Ammon's horn (tissue), 1 donor: ENCODE data around the gene UGT2B7.
"Not testable (repeated sequence)": the region's sequence is repeated elsewhere in the genome, so short reads cannot be mapped to it uniquely, and the experiment has no call there.

Experiments
- DNase-seq: peaks from one replicate; pipeline ENCODE4 v3.0.0-alpha.2; 2016; ENCODE audit warnings: low spot score

UGT2B7 gene

GRCh38 chr4:69088473-69088872 is 7.8 kb upstream of the UGT2B7 start:
- no peak for DNase-seq

DNA sequence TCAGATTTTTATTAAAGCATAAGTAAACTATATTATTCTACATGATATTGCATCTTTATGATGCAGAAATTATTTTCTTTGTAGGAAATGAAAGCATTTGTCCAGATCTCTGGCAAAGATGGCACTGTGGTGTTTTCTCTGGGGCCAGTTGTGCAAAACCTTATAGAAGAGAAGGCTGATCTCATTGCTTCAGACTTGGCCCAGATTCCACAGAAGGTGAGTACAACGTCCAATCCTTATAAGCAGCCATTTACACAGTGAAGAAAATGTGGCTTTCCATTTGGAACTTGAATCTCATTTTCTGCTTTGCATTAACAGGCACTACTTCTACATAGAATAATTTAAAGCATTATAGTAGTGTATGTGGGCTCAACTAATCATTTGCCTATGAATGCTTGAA is 6.9 kb upstream of the UGT2B7 start:
- no peak for DNase-seq

DNA sequence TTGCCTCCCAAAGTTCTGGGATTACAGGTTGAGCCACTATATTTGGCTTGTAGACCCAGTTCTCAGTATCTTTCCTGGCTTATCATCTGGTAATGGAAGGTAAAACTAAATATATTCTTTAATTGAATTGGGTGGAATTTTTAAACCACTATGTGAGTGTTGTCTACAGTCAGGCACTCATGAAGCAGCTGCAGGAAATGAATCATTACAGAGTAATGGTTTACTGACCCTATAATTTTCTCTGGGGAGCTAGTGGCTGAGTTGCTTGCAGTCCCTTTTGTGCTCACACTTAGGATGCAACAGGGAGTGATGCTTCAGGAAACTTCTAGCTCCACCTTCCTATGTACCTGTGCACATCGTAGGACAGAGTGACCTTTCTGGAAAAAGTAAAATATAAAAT is 4.1 kb upstream of the UGT2B7 start:
- no peak for DNase-seq

GRCh38 chr4:69092980-69093568 is 3.2 kb upstream of the UGT2B7 start:
- DNase-seq = no peak

DNA sequence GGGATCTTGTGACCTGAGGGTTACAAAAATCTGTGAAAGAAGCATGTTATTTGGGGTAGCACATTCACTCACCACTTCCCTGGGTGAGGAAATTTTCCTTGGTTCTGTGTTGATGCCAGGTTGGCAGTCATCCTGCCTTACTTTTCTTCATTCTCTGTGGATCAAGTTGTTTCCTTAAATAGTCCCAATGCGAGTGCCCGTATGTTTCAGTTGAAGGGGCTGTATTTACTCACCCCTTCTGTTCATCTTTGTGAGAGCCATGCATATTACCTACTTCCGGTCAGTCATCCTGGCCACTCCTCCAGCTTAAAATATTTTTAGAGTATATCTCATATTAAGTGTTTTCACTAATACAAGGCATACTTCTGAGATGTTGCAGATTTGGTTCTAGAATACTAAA is 2.6 kb upstream of the UGT2B7 start:
- DNase-seq = no peak

DNA sequence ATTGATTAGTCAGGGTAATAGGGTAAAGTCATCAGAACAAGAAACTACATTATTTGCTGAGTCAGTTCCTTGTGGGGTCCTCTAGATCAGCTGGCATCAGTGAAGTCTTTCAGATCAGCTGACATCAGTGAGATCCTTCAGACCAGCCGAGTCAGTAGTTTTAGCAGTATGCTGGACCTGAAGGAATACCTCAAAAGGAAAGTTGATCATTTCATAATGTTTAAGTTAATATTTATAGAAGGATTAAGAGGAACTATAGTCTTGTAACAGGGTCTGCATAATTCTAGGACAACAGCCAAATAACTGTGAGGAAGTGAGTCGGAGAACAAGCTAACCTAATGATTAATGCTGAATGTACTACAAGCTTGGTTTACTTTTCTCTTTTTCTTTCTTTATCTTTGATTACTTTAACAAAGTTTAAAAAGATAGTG is 958 bp upstream of the UGT2B7 start:
- no peak for DNase-seq

DNA sequence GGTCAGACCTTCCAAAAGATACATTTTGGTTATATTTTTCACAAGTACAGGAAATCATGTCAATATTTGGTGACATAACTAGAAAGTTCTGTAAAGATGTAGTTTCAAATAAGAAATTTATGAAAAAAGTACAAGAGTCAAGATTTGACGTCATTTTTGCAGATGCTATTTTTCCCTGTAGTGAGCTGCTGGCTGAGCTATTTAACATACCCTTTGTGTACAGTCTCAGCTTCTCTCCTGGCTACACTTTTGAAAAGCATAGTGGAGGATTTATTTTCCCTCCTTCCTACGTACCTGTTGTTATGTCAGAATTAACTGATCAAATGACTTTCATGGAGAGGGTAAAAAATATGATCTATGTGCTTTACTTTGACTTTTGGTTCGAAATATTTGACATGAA is 536 bp downstream of the UGT2B7 start:
- no peak for DNase-seq

DNA sequence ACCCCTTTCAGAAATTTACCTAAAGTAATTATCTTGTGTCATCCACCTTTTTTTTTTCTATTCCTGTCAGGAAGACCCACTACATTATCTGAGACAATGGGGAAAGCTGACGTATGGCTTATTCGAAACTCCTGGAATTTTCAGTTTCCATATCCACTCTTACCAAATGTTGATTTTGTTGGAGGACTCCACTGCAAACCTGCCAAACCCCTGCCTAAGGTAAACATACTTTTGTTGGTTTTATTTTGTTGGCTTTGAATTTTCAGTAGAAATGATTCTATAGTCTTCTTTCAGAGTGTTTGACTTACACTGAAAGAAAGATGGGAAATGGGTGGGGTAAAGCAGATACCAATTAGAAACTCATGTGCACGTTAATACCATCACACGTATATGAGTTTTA is 2.2 kb downstream of the UGT2B7 start:
- no peak for DNase-seq

- no peak for DNase-seq
These were observed 3.6 kb downstream of the UGT2B7 start for GRCh38 chr4:69099910-69100309.

DNA sequence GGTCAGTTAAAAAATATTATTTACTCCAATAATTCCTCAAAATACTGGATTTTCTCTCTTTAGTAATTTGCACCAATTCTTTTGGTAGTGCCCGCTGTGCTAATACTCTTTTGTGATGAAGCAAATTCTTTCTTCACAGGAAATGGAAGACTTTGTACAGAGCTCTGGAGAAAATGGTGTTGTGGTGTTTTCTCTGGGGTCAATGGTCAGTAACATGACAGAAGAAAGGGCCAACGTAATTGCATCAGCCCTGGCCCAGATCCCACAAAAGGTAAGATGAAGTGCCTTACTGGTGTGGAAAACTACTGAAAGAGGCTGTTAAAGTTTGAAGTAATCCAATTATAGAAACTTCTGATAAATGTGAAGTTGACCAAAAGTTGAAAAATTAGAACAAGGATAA is 6.4 kb downstream of the UGT2B7 start:
- not testable (repeated sequence) for DNase-seq

GRCh38 chr4:69104719-69105275 is 8.5 kb downstream of the UGT2B7 start:
- no peak for DNase-seq

- not testable (repeated sequence) for DNase-seq
These were observed 19.0 kb downstream of the UGT2B7 start for GRCh38 chr4:69115151-69115850.

DNA sequence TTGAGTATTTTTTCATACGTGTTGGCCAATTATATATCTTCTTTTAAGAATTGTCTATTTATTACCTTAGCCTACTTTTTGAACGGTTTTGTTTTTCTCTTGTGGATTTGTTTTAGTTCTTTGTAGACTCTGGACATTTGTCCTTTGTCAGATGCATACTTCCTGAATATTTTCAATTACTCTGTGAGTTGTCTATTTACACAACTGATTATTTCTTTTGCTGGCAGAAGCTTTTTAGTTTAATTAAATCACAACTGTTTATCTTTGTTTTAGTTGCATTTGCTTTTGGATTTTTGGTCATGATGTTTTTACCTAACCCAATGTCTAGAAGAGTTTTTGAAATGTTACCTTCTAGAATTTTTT is 19.6 kb downstream of the UGT2B7 start:
- DNase-seq = no peak

GRCh38 chr4:69116645-69117321 is 20.5 kb downstream of the UGT2B7 start:
- DNase-seq = no peak

DNA sequence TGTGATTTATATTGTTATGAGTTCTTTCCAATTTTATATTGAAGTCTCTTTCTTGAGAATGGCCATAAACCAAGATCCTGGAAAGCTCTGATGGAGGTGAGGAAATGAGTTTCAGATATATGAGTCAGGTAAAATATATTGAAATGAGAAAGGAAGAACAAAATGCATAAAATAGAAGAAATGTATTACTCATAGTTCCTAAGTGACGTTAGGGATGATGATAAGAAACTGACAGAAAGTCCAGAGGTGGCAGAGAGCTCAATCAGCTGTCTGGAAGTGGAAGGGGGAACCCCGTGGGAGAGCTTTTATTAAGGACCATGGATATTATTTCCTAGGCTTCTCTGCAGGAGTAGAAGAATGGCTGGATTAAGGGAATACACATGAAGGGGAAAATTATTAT is 24.6 kb downstream of the UGT2B7 start:
- DNase-seq = no peak

- no peak for DNase-seq
These were observed 26.2 kb downstream of the UGT2B7 start for GRCh38 chr4:69122476-69122875.

DNA sequence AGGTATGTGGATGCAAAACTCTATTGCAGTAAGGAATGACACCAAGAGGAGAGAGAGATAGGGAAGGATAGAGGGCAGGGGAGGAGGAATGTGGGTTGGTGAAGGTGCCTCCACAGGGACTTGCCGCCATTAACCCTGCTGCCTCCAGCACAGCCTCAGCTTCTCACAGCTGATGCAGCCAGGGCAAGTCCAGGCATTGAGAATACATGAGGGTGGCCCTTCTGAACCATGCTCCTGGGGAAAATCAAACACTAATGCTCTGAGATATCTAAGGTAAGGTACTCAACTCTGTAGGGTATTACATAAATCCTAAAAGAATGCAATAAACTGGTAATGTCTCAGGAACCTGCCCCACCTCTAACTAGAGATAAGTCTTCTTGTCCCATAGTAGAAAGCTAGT is 28.7 kb downstream of the UGT2B7 start:
- no peak for DNase-seq

GRCh38 chr4:69126024-69126423 is 29.8 kb downstream of the UGT2B7 start:
- no peak for DNase-seq

DNA sequence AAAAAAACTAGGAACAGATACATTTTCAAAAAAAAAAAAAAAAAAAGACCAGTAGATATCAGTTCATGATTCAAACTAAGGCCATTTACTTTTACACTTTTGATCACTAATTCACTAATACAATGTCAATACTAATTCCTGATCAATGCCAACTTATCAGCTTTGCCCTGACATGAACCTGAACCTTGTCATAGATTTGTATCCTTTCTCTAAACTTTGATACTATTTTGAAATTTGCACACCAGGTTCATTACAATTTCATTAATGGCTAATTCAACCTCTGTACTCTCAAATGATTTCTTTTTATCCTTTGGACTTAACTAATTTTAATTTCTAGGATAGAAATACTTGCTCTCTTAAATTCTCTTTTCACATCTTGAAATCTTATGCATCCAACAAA is 37.7 kb downstream of the UGT2B7 start:
- no peak for DNase-seq

DNA sequence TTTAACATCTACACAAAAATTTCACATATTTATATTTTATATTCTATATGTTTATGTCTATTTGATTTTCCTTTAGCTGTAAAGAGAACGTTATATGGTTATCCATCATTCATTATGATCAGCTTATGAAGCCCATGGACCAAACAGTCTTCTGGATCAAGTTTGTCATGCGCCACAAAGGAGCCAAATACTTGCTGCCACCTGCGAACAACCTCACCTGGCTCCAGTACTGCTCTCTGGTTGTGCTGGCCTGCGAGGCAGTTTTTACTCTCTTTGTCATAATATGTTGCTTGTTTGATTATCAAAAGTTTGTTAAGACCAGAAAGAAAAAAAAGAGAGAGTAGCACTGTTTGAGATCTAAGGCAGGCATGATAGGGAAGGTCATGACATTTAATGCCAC is 38.2 kb downstream of the UGT2B7 start:
- DNase-seq = no peak

GRCh38 chr4:69141320-69141719 is 45.0 kb downstream of the UGT2B7 start:
- DNase-seq = no peak

DNA sequence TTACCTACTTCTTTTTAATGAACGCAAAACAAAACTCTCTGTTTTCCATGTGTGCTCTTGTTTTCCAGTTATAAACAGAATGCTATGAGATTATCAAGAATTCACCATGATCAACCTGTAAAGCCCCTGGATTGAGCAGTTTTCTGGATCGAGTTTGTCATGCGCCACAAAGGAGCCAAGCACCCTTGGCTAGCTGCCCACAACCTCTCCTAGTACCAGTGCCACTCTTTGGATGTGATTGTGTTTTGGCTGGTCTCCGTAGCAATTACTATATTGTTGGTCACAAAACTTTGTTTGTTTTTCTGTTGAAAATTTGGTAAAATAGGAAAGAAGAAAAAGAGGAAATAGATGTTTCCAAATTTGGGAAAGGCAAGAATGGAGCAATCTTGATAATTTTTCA is 51.1 kb downstream of the UGT2B7 start:
- no peak for DNase-seq

GRCh38 chr4:69154021-69154420 is 57.7 kb downstream of the UGT2B7 start:
- DNase-seq = no peak
